H1 (cell line): ENCODE data around the gene GNAQ. TPM values are rescaled to one million over a fixed set of nuclear protein-coding genes. Genes with fewer than 3 reads are reported as not detected.

ENCODE experiments used
- CTCF ChIA-PET: fragments of 300-600 bp; sonication (Branson Sonifier 250); formaldehyde crosslinking; loops from one replicate; lab custom pipeline; 2021; ENCODE audit not compliant: partially characterized antibody; lab: Charles Lee
- POLR2A ChIA-PET: fragments of 300-600 bp; sonication (Branson Sonifier 250); formaldehyde crosslinking; loops from one replicate; lab custom pipeline; 2021; ENCODE audit warnings: inconsistent platforms; ENCODE audit not compliant: partially characterized antibody; lab: Charles Lee
- DNase-seq, 2 experiments: peaks; one replicate each; pipeline versions ENCODE4 v3.0.0 to v3.0.0-alpha.2; 2010 to 2022; ENCODE audit warnings: low spot score in 2 of 2, low read depth in 1 of 2, mixed read lengths in 1 of 2
- FAIRE-seq: peaks from 2 replicates; lab custom pipeline; 2011; peaks lifted over from hg19 to GRCh38; lab: Jason Lieb, UNC
- H2AFZ ChIP-seq: 2 replicates; pipeline ENCODE4 v1.8.1; 2012; ENCODE audit warnings: low read length, inconsistent platforms
- H2AK5ac ChIP-seq: 2 replicates; pipeline ENCODE4 v1.6.1; 2013; ENCODE audit warnings: low read depth, low read length
- H2BK120ac ChIP-seq: replicated peaks from 2 replicates; pipeline ENCODE3; 2013; ENCODE audit warnings: low read depth, low read length, inconsistent platforms
- H2BK12ac ChIP-seq: 2 replicates; pipeline ENCODE4 v1.6.1; 2013; ENCODE audit warnings: low read depth, low read length
- H2BK15ac ChIP-seq: 2 replicates; pipeline ENCODE4 v1.6.1; 2013; ENCODE audit warnings: low read length
- H2BK20ac ChIP-seq: 2 replicates; pipeline ENCODE4 v1.6.1; 2013; ENCODE audit warnings: low read length
- H2BK5ac ChIP-seq: 2 replicates; pipeline ENCODE4 v1.6.1; 2013; ENCODE audit warnings: low read depth, low read length
- H3K14ac ChIP-seq: 2 replicates; pipeline ENCODE4 v1.6.1; 2013; ENCODE audit warnings: inconsistent platforms; ENCODE audit not compliant: insufficient read length
- H3K18ac ChIP-seq: 2 replicates; pipeline ENCODE4 v1.6.1; 2013; ENCODE audit warnings: low read length; ENCODE audit errors: extremely low read depth
- H3K23ac ChIP-seq: 2 replicates; pipeline ENCODE4 v1.6.1; 2013; ENCODE audit warnings: inconsistent platforms; ENCODE audit not compliant: insufficient read length
- H3K23me2 ChIP-seq: 2 replicates; pipeline ENCODE4 v1.6.1; 2013; ENCODE audit warnings: low read depth, low read length
- H3K27ac ChIP-seq: 2 replicates; pipeline ENCODE4 v1.6.1; 2011; ENCODE audit warnings: low read depth, low read length, inconsistent platforms
- H3K27me3 ChIP-seq, 4 experiments: replicated peaks in 1 of 4; 1 replicate in 1 of 4; 2 replicates in 3 of 4; pipeline versions ENCODE4 v1.6.1 to v1.8.1; 2011 to 2013; ENCODE audit warnings: low read length in 3 of 4, mild to moderate bottlenecking in 3 of 4, inconsistent platforms in 2 of 4, mixed read lengths in 2 of 4, moderate library complexity in 1 of 4; ENCODE audit not compliant: control insufficient read depth in 3 of 4, insufficient read depth in 3 of 4; ENCODE audit errors: extremely low read depth in 1 of 4
- H3K36me3 ChIP-seq, 4 experiments: 2 replicates each; pipeline versions ENCODE4 v1.6.1 to v1.8.1; 2011 to 2013; ENCODE audit warnings: mild to moderate bottlenecking in 4 of 4, low read length in 3 of 4, moderate library complexity in 2 of 4, control low read depth in 1 of 4, inconsistent platforms in 1 of 4; ENCODE audit not compliant: insufficient read depth in 4 of 4, control insufficient read depth in 2 of 4
- H3K4ac ChIP-seq: replicated peaks from 2 replicates; pipeline ENCODE3; 2013; ENCODE audit warnings: low read length, low read depth, mixed read lengths, inconsistent platforms; ENCODE audit not compliant: insufficient read length
- H3K4me1 ChIP-seq, 4 experiments: replicated peaks in 1 of 4; 1 replicate in 1 of 4; 2 replicates in 3 of 4; pipeline versions ENCODE4 v1.6.1 to v1.8.1; 2011 to 2013; ENCODE audit warnings: low read length in 3 of 4, inconsistent platforms in 2 of 4, mixed read lengths in 1 of 4; ENCODE audit not compliant: insufficient read depth in 4 of 4, control insufficient read depth in 3 of 4
- H3K4me2 ChIP-seq, 2 experiments: 2 replicates each; pipeline versions ENCODE4 v1.6.1 to v1.8.1; 2011 to 2013; ENCODE audit warnings: low read depth in 2 of 2, low read length in 2 of 2, control low read depth in 1 of 2, inconsistent platforms in 1 of 2, mild to moderate bottlenecking in 1 of 2; ENCODE audit not compliant: insufficient read depth in 1 of 2
- H3K4me3 ChIP-seq, 4 experiments: fragments of 200-600, 300-600 bp in 1 of 4; sonication (generic), shearing (Covaris generic), sonication (Bioruptor Twin) in 1 of 4; 2 replicates each; pipeline versions ENCODE4 v1.5.1 to v1.8.1; 2011 to 2016; ENCODE audit warnings: low read length in 4 of 4, low read depth in 3 of 4, control low read depth in 2 of 4, inconsistent platforms in 2 of 4, mild to moderate bottlenecking in 2 of 4, mixed read lengths in 1 of 4, moderate library complexity in 1 of 4; ENCODE audit not compliant: insufficient read depth in 2 of 4; ENCODE audit errors: extremely low read depth in 1 of 4
- H3K56ac ChIP-seq: replicated peaks from 2 replicates; pipeline ENCODE3; 2013; ENCODE audit warnings: low read depth, mild to moderate bottlenecking, mixed read lengths, low read length, inconsistent platforms; ENCODE audit not compliant: insufficient read length
- H3K79me1 ChIP-seq: 2 replicates; pipeline ENCODE4 v1.6.1; 2013; ENCODE audit warnings: low read depth, low read length, control low read depth
- H3K79me2 ChIP-seq, 2 experiments: 2 replicates each; pipeline versions ENCODE4 v1.6.1 to v1.8.1; 2012 to 2013; ENCODE audit warnings: low read length in 2 of 2, mild to moderate bottlenecking in 2 of 2, inconsistent platforms in 1 of 2; ENCODE audit not compliant: insufficient read depth in 2 of 2, control insufficient read depth in 1 of 2
- H3K9ac ChIP-seq, 4 experiments: replicated peaks in 1 of 4; 1 replicate in 1 of 4; 2 replicates in 3 of 4; pipeline versions ENCODE4 v1.6.1 to v1.8.1; 2011 to 2013; ENCODE audit warnings: low read depth in 3 of 4, low read length in 3 of 4, control low read depth in 2 of 4, mild to moderate bottlenecking in 2 of 4, moderate library complexity in 2 of 4, inconsistent platforms in 1 of 4; ENCODE audit errors: extremely low read depth in 1 of 4
- H3K9me3 ChIP-seq, 2 experiments: 2 replicates each; pipeline versions ENCODE4 v1.6.1 to v1.8.1; 2012 to 2013; ENCODE audit warnings: mild to moderate bottlenecking in 2 of 2, moderate library complexity in 2 of 2, control low read depth in 1 of 2, inconsistent platforms in 1 of 2, low read depth in 1 of 2, low read length in 1 of 2, mixed read lengths in 1 of 2; ENCODE audit not compliant: insufficient read depth in 2 of 2
- H4K20me1 ChIP-seq, 2 experiments: replicated peaks in 1 of 2; 2 replicates each; pipeline versions ENCODE3 to v1.8.1; 2011 to 2013; ENCODE audit warnings: inconsistent platforms in 2 of 2, low read length in 2 of 2, mild to moderate bottlenecking in 1 of 2; ENCODE audit not compliant: insufficient read depth in 2 of 2, control insufficient read depth in 1 of 2
- H4K5ac ChIP-seq: 2 replicates; pipeline ENCODE4 v1.6.1; 2013; ENCODE audit warnings: low read length, low read depth, mixed read lengths, inconsistent platforms; ENCODE audit not compliant: insufficient read length
- H4K8ac ChIP-seq: 2 replicates; pipeline ENCODE4 v1.8.0; 2013; ENCODE audit warnings: mild to moderate bottlenecking, moderate library complexity, low read length, inconsistent platforms; ENCODE audit not compliant: insufficient read depth; ENCODE audit errors: extremely low read depth
- H4K91ac ChIP-seq: replicated peaks from 2 replicates; pipeline ENCODE3; 2013; ENCODE audit warnings: low read length, mixed read lengths, inconsistent platforms; ENCODE audit not compliant: insufficient read length
- CTBP2 ChIP-seq: IDR thresholded peaks from 2 replicates; pipeline ENCODE4 v1.7.0; 2011; ENCODE audit warnings: borderline replicate concordance, mild to moderate bottlenecking, moderate library complexity, mixed read lengths, low read length; ENCODE audit not compliant: insufficient read depth, insufficient read length
- EGR1 ChIP-seq: IDR thresholded peaks from 2 replicates; pipeline ENCODE4 v1.6.1; 2011; ENCODE audit warnings: low read depth, low read length, borderline replicate concordance
- FOSL1 ChIP-seq: IDR thresholded peaks from 2 replicates; pipeline ENCODE4 v1.6.1; 2011; ENCODE audit warnings: mild to moderate bottlenecking, low read depth, low read length, moderate library complexity; ENCODE audit not compliant: insufficient read depth
- GABPA ChIP-seq: IDR thresholded peaks from 2 replicates; pipeline ENCODE4 v1.6.1; 2011; ENCODE audit warnings: mild to moderate bottlenecking, low read length, moderate library complexity, borderline replicate concordance; ENCODE audit not compliant: insufficient read depth
- KDM1A ChIP-seq: fragments of 200-600, 300-600 bp; sonication (generic); IDR thresholded peaks from 2 replicates; pipeline ENCODE4 v1.7.1; 2016; ENCODE audit warnings: mild to moderate bottlenecking, low read length, borderline replicate concordance
- SAP30 ChIP-seq: fragments of 300-600 bp; sonication (generic); IDR thresholded peaks from 2 replicates; pipeline ENCODE4 v1.7.1; 2012; ENCODE audit warnings: low read length, moderate library complexity, mild to moderate bottlenecking, inconsistent platforms; ENCODE audit not compliant: insufficient read depth, insufficient replicate concordance
- SIN3A ChIP-seq, 2 experiments: IDR thresholded peaks in 1 of 2; conservative IDR thresholded peaks in 1 of 2; 2 replicates each; pipeline ENCODE4 v1.6.1; 2011 to 2012; ENCODE audit warnings: low read length in 2 of 2, improper control_type of control experiment in 1 of 2, low read depth in 1 of 2, mild to moderate bottlenecking in 1 of 2
- SIX5 ChIP-seq: IDR thresholded peaks from 2 replicates; pipeline ENCODE4 v1.6.1; 2011; ENCODE audit warnings: mild to moderate bottlenecking, low read depth, low read length
- TEAD4 ChIP-seq: IDR thresholded peaks from 2 replicates; pipeline ENCODE4 v1.6.1; 2012; ENCODE audit warnings: low read depth, low read length, inconsistent platforms, mixed read lengths
- WGBS, 2 experiments: shearing (Covaris generic) in 1 of 2; methylation state at CpG; one replicate each; pipeline versions ENCODE4 v1.1.6 to v1.1.7; 2013 to 2015; ENCODE audit warnings: low lambda C conversion rate in 2 of 2, mixed read lengths in 2 of 2, inconsistent platforms in 1 of 2, low coverage in 1 of 2, missing lambda C conversion rate in 1 of 2; ENCODE audit not compliant: insufficient replicate concordance in 2 of 2, insufficient coverage in 1 of 2, insufficient read length in 1 of 2; ENCODE audit errors: extremely low coverage in 1 of 2, missing lambda C conversion rate in 1 of 2; 5-methylcytosine and 5-hydroxymethylcytosine counted together
- polyA plus RNA-seq, 7 experiments: library from polyadenylated mRNA; depleted of rRNA in 3 of 7; stranded (reverse) in 5 of 7; unstranded in 2 of 7; fragments of >200 nt in 5 of 7; fragments of 200-250 nt in 2 of 7; gene quantifications; 1 replicate in 5 of 7; 2 replicates in 1 of 7; 4 replicates in 1 of 7; pipeline versions ENCODE4 v1.2.1 to v1.2.3, GENCODE V29; 2011 to 2013; ENCODE audit warnings: missing spikeins in 2 of 7, mixed read lengths in 2 of 7
- total RNA-seq: library from RNA; stranded (reverse); fragmentation: NEBNext Ultra II Directional; extraction: Animal tissue kit (Norgen Biotek cat#: 25700); gene quantifications from 2 replicates; pipeline ENCODE4 v1.2.1, GENCODE V29; 2021

The GNAQ gene
- total and polyA plus RNA-seq, 2 of the 8 experiments (the other 6 are each of a cell fraction or from before 2014, with no cell fraction given), result 22.8 to 63.8 TPM

DNA sequence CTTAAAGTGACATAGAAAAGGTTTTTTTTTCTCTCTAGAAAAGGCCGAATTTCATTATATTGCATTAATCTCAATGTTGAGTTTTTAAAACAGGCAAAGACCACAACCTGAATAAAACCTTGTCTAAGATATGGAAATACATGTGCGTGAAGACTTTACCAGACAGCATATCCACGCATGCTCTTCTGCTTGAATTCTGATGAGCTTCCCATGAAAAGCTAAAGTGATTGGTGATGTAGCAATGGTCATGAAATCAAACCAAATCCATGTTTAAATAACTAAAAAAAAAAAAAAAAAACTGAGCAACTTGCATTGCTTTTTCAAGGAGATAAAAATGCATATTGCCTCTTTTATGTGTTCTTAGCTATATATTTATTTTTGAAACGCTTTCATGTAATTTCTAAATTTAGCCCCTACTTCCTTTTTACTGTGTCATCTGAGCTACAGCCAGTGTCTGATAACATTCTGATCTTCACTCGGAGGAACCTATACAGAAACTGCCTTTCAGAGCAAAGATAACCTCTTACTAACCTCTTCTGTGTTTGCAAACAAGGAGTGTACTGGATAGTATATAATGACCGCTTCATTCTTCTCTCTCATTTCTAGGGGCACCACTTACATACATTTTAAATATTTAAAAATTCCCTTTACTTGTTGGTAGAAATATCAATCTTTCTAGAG lies 204.4 kb downstream of the GNAQ start:
- Histone ChIP-seq H3K27me3 (no peaks in the 10 kb centered on the region), H3K9me3 (no peaks in the 10 kb centered on the region), H4K8ac (no peak overlapping the region), H3K79me2 (no peaks in the 10 kb centered on the region), H2BK15ac (no peak overlapping the region), H3K4ac (no peak overlapping the region), H3K27ac (no peak overlapping the region), H3K56ac (no peak overlapping the region), H4K5ac (no peak overlapping the region), H3K4me1 (peaks cover 0 to 3% (median 0%) of the 10 kb centered on the region in 4 experiments; a peak in 1 of 7 replicates), H2BK5ac (no peak overlapping the region), H2BK20ac (no peak overlapping the region), H4K20me1 (no peaks in the 10 kb centered on the region), H3K23ac (no peak overlapping the region), H2BK120ac (no peak overlapping the region), H2AK5ac (no peak overlapping the region), H3K14ac (no peak overlapping the region), H3K4me3 (no peak overlapping the region), H4K91ac (no peak overlapping the region), H3K4me2 (no peak overlapping the region), H3K36me3 (no peaks in the 10 kb centered on the region), H3K18ac (no peak overlapping the region), H3K79me1 (peaks cover 2% of the 10 kb centered on the region; the same call in 1 of the 2 replicates), H2AFZ (no peak overlapping the region), H3K23me2 (no peaks in the 10 kb centered on the region), H2BK12ac (no peak overlapping the region), H3K9ac (no peak overlapping the region)
- 88% methylated on average over 6 of the region's 6 CpGs; no CpG with 5 or more reads in 1 of the 2 experiments for WGBS, 2 experiments
- ChIA-PET CTCF (interaction anchor here (0.6 kb wide), 1 partner anchor 13 kb away, joined by 3 read pairs; no protein-coding TSS in a partner anchor), POLR2A (no interaction called here)
- TF ChIP-seq SIX5, result no peak
- no peak for TF ChIP-seq EGR1
- no peak for TF ChIP-seq SAP30
- no peak for TF ChIP-seq TEAD4
- no peak for TF ChIP-seq KDM1A
- TF ChIP-seq FOSL1, result no peak
- TF ChIP-seq SIN3A (conservative IDR thresholded peaks at IDR 0.05 in 1 of 2, IDR thresholded peaks at IDR 0.05 in 1 of 2; ENCODE audit: low read depth in 1 of 2, low read length in 2 of 2), result no peak
- TF ChIP-seq CTBP2, result no peak
- no peak for TF ChIP-seq GABPA
- DNase-seq, result no peak
- no peak for FAIRE-seq
